Stimulated activated CD8-positive, alpha-beta memory T cell treated with anti-CD3 and anti-CD28 coated beads, Interleukin-12 subunit alpha, Interleukin-12 subunit beta, amount 100 ng/mL, for 24 hours (primary cell): ENCODE results near the gene GPHB5.
"Not testable (repeated sequence)": the region's sequence is repeated elsewhere in the genome, so short reads cannot be mapped to it uniquely, and the experiment has no call there.

Source experiments
- DNase-seq: peaks from one replicate; pipeline ENCODE4 v3.0.0-alpha.2; 2020; ENCODE audit errors: extremely low read depth

GPHB5 gene

GRCh38 chr14:63295231-63295685 lies 23.5 kb downstream of the GPHB5 start:
- DNase-seq = no peak

GRCh38 chr14:63292805-63293204 lies 25.9 kb downstream of the GPHB5 start:
- no peak for DNase-seq

GRCh38 chr14:63290741-63291430 lies 27.8 kb downstream of the GPHB5 start:
- DNase-seq = no peak

- no peak for DNase-seq
These were observed 29.9 kb downstream of the GPHB5 start for GRCh38 chr14:63288853-63289252.

- no peak for DNase-seq
These were observed 30.9 kb downstream of the GPHB5 start for GRCh38 chr14:63287666-63288483.

GRCh38 chr14:63286071-63286470 lies 32.7 kb downstream of the GPHB5 start:
- DNase-seq = no peak

GRCh38 chr14:63283884-63284248 lies 34.9 kb downstream of the GPHB5 start:
- DNase-seq = no peak

GRCh38 chr14:63282997-63283883 lies 35.5 kb downstream of the GPHB5 start:
- no peak for DNase-seq

- DNase-seq = not testable (repeated sequence)
These were observed 38.8 kb downstream of the GPHB5 start for GRCh38 chr14:63279933-63280332.

GRCh38 chr14:63277591-63278183 lies 41.0 kb downstream of the GPHB5 start:
- DNase-seq = no peak

- no peak for DNase-seq
These were observed 42.0 kb downstream of the GPHB5 start for GRCh38 chr14:63276492-63277342.

GRCh38 chr14:63276016-63276415 lies 42.7 kb downstream of the GPHB5 start:
- no peak for DNase-seq

GRCh38 chr14:63275611-63276010 lies 43.1 kb downstream of the GPHB5 start:
- DNase-seq = no peak

- no peak for DNase-seq
These were observed 44.7 kb downstream of the GPHB5 start for GRCh38 chr14:63273717-63274655.

- DNase-seq = no peak
These were observed 45.6 kb downstream of the GPHB5 start for GRCh38 chr14:63273129-63273528.

GRCh38 chr14:63269561-63270225 lies 49.0 kb downstream of the GPHB5 start:
- no peak for DNase-seq

- no peak for DNase-seq
These were observed 50.0 kb downstream of the GPHB5 start for GRCh38 chr14:63268771-63269170.

GRCh38 chr14:63267171-63267570 lies 51.6 kb downstream of the GPHB5 start:
- no peak for DNase-seq

GRCh38 chr14:63266106-63266505 lies 52.6 kb downstream of the GPHB5 start:
- no peak for DNase-seq
